T-helper 2 cell treated with Interferon-gamma antibody and Interleukin-4, amounts not matched to agents 100 ng/mL and 5 ng/mL, for 36 hours (primary cell): Measurements from ENCODE around the gene LSMEM2. TPM values are rescaled to one million over a fixed set of nuclear protein-coding genes. Genes with fewer than 3 reads are reported as not detected.
"Not testable (repeated sequence)": the region's sequence is repeated elsewhere in the genome, so short reads cannot be mapped to it uniquely, and the experiment has no call there.

Experiments
- intact Hi-C: fragments of 100-400 bp; cut with micrococcal nuclease; formaldehyde crosslinking; loops from one replicate; pipeline ENCODE4 v1.15.1; 2023
- total RNA-seq: library from RNA; stranded (reverse); gene quantifications from 2 replicates; pipeline ENCODE4 v1.2.3, GENCODE V29; 2022

The LSMEM2 gene
- total RNA-seq, 1 donor from 2014 or later, result not detected

GRCh38 chr3:50295553-50296431, 16.9 kb downstream of the LSMEM2 start:
- intact Hi-C loops, result loop anchor here (5.0 kb wide), 1 partner anchor 1738 kb away; the partner anchor contains the start of gene PFKFB4

GRCh38 chr3:50296721-50297383, 18.0 kb downstream of the LSMEM2 start:
- intact Hi-C loops, result loop anchor here (5.0 kb wide), 1 partner anchor 1740 kb away; the partner anchor contains the start of gene PFKFB4

- intact Hi-C loops, result loop anchor here (5.0 kb wide), 1 partner anchor 1740 kb away; the partner anchor contains the start of gene PFKFB4
Measured at GRCh38 chr3:50297384-50297775, 18.5 kb downstream of the LSMEM2 start.

- intact Hi-C loops, result loop anchor here (2.0 to 5.0 kb wide), 3 partner anchors 53 to 1741 kb away; partner anchors contain the start of genes CYB561D2, NPRL2 and PFKFB4
Measured at GRCh38 chr3:50297896-50298725, 19.2 kb downstream of the LSMEM2 start.

GRCh38 chr3:50298836-50299637, 20.1 kb downstream of the LSMEM2 start, which contains the start of the genes HYAL3 and NAA80:
Gene HYAL3 (minus strand): TSS chr3:50299405. CDS start chr3:50295602, 3,803 bp downstream.
Gene NAA80 (minus strand): TSS chr3:50299405. CDS start chr3:50297463, 1,942 bp downstream.
- intact Hi-C loops, result loop anchor here (1.0 to 5.0 kb wide), 8 partner anchors 22 to 1742 kb away; partner anchors contain the start of genes CYB561D2, GNAI2, HEMK1 and NPRL2

GRCh38 chr3:50299638-50299928, 20.7 kb downstream of the LSMEM2 start:
- intact Hi-C loops, result loop anchor here (1.0 to 5.0 kb wide), 8 partner anchors 22 to 1742 kb away; partner anchors contain the start of genes CYB561D2, GNAI2, HEMK1 and NPRL2

GRCh38 chr3:50299929-50300680, 21.2 kb downstream of the LSMEM2 start:
- intact Hi-C loops, result loop anchor here (1.0 to 5.0 kb wide), 8 partner anchors 21 to 1743 kb away; partner anchors contain the start of genes CYB561D2, GNAI2, HEMK1 and NPRL2

- intact Hi-C loops, result no loop called here
Measured at GRCh38 chr3:50300681-50301254, 21.9 kb downstream of the LSMEM2 start.

GRCh38 chr3:50302095-50303012, 23.5 kb downstream of the LSMEM2 start:
- intact Hi-C loops, result no loop called here

GRCh38 chr3:50303013-50303815, 24.3 kb downstream of the LSMEM2 start, which contains the start of gene HYAL1:
Gene HYAL1 (minus strand): TSS chr3:50303574. CDS start chr3:50302956, 618 bp downstream.
- intact Hi-C loops, result no loop called here

- intact Hi-C loops, result no loop called here
Measured at GRCh38 chr3:50304601-50305000, 25.7 kb downstream of the LSMEM2 start.

- intact Hi-C loops, result not testable (repeated sequence)
Measured at GRCh38 chr3:50312041-50312440, 33.2 kb downstream of the LSMEM2 start.

- intact Hi-C loops, result no loop called here
Measured at GRCh38 chr3:50314342-50314741, 35.5 kb downstream of the LSMEM2 start.

- intact Hi-C loops, result no loop called here
Measured at GRCh38 chr3:50314816-50315215, 35.9 kb downstream of the LSMEM2 start.

- intact Hi-C loops, result no loop called here
Measured at GRCh38 chr3:50316657-50317242, 37.9 kb downstream of the LSMEM2 start.

GRCh38 chr3:50317300-50317699, 38.4 kb downstream of the LSMEM2 start:
- intact Hi-C loops, result no loop called here
